Stimulated activated CD8-positive, alpha-beta memory T cell treated with anti-CD3 and anti-CD28 coated beads, Interleukin-15, amount 100 ng/mL, for 24 hours (primary cell): ENCODE results near the gene SRC.
"Not testable (repeated sequence)": the region's sequence is repeated elsewhere in the genome, so short reads cannot be mapped to it uniquely, and the experiment has no call there.

Source experiments
- DNase-seq: peaks from one replicate; pipeline ENCODE4 v3.0.0-alpha.2; 2020; ENCODE audit warnings: low read depth

The SRC gene

GRCh38 chr20:37336369-37337207, 9.4 kb upstream of the SRC start:
- DNase-seq: no peak

- no peak for DNase-seq
Observed at GRCh38 chr20:37337208-37337991, 8.5 kb upstream of the SRC start.

- not testable (repeated sequence) for DNase-seq
Observed at GRCh38 chr20:37338380-37338779, 7.6 kb upstream of the SRC start.

GRCh38 chr20:37339208-37339607, 6.7 kb upstream of the SRC start:
- no peak for DNase-seq

GRCh38 chr20:37339764-37340109, 6.2 kb upstream of the SRC start:
- DNase-seq: not testable (repeated sequence)

GRCh38 chr20:37340998-37341397, 4.9 kb upstream of the SRC start:
- DNase-seq: no peak

- no peak for DNase-seq
Observed at GRCh38 chr20:37341632-37342031, 4.3 kb upstream of the SRC start.

- DNase-seq: no peak
Observed at GRCh38 chr20:37342231-37343177, 3.4 kb upstream of the SRC start.

- DNase-seq: no peak
Observed at GRCh38 chr20:37343212-37343993, 2.5 kb upstream of the SRC start.

- no peak for DNase-seq
Observed at GRCh38 chr20:37343994-37344355, 2.0 kb upstream of the SRC start.

- no peak for DNase-seq
Observed at GRCh38 chr20:37344506-37345338, 1.2 kb upstream of the SRC start.

GRCh38 chr20:37346236-37346534, 245 bp downstream of the SRC start:
- DNase-seq: no peak

- DNase-seq: no peak
Observed at GRCh38 chr20:37346535-37347346, 801 bp downstream of the SRC start.

GRCh38 chr20:37347347-37347823, 1.4 kb downstream of the SRC start:
- no peak for DNase-seq

GRCh38 chr20:37347891-37348791, 2.2 kb downstream of the SRC start:
- DNase-seq: no peak

- DNase-seq: no peak
Observed at GRCh38 chr20:37348792-37349516, 3.0 kb downstream of the SRC start.

GRCh38 chr20:37349517-37350491, 3.9 kb downstream of the SRC start:
- no peak for DNase-seq
